Activated CD4-positive, alpha-beta T cell treated with anti-CD3 and anti-CD28 coated beads for 48 hours (primary cell): ENCODE results near the gene SMIM7.
A peak's percentile ranks its signal among the peaks of the same experiment; 100 is the strongest.
"Not testable (repeated sequence)": the region's sequence is repeated elsewhere in the genome, so short reads cannot be mapped to it uniquely, and the experiment has no call there.

Experiments
- DNase-seq: peaks from one replicate; pipeline ENCODE4 v3.0.0-alpha.2; 2020

Gene SMIM7

GRCh38 chr19:16659832-16660708 lies at the start of gene SMIM7:
SMIM7 (minus strand) TSS chr19:16660144; CDS start chr19:16660110, 34 bp downstream.
- peak; percentile 99 for DNase-seq

DNA sequence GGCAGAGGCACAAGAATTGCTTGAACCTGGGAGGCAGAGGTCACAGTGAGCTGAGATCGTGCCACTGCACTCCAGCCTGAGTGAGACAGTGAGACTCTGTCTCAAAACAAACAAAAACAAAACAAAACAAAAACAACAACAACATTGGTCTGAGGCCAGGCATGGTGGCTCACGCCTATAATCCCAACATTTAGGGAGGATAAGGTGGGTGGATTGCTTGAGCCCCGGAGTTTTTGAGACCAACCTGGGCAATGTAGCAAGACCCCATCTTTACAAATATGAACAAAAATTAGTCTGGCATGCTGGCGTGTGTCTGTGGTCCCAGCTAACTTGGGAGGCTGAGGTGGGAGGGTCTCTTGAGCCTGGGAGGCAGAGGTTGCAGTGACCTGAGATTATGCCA lies 43.7 kb upstream of the SMIM7 start:
- no peak for DNase-seq

GRCh38 chr19:16702123-16702522 lies 42.2 kb upstream of the SMIM7 start:
- no peak for DNase-seq

GRCh38 chr19:16698914-16699313 lies 39.0 kb upstream of the SMIM7 start:
- no peak for DNase-seq

DNA sequence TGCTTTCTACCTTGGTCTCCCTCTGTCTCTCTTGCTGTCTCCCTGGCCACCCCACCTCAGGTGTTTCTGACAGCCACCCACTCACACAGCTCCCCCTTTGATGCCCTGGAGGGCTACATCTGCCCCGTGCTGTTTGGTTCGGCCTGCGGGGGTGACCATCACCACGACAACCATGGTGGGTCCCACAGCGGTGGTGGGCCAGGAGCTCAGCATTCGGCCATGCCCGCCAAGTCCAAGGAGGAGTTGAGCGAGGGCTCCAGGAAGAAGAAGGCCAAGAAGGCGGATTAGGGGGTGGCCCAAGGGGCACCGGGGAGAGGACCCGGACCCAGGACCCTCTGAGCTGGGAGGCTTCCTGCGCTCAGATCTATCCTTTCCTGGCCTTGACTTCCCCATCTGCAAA lies 28.1 kb upstream of the SMIM7 start:
- DNase-seq = no peak

GRCh38 chr19:16684216-16684615 lies 24.3 kb upstream of the SMIM7 start:
- DNase-seq = no peak

GRCh38 chr19:16682539-16682938 lies 22.6 kb upstream of the SMIM7 start:
- DNase-seq = no peak

GRCh38 chr19:16679811-16680210 lies 19.9 kb upstream of the SMIM7 start:
- DNase-seq = no peak

DNA sequence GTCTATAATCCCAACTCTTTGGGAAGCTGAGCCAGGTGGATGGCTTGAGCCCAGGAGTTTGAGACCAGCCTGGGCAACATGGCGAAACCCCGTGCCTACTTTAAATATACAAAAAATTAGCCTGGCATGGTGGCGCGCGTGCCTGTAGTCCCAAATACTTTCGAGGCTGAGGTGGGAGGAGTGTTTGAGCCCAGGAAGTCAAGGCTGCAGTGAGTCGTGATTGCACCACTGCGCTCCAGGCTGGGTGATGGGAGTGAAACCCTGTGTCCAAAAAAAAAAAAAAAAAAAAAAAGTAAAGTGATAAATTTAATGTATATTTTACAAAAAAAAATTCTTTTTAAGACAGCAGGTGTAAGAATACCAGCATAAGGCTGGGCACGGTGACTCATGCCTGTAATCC lies 18.6 kb upstream of the SMIM7 start:
- DNase-seq = no peak

- DNase-seq = no peak
These were observed 17.1 kb upstream of the SMIM7 start for GRCh38 chr19:16677055-16677454.

DNA sequence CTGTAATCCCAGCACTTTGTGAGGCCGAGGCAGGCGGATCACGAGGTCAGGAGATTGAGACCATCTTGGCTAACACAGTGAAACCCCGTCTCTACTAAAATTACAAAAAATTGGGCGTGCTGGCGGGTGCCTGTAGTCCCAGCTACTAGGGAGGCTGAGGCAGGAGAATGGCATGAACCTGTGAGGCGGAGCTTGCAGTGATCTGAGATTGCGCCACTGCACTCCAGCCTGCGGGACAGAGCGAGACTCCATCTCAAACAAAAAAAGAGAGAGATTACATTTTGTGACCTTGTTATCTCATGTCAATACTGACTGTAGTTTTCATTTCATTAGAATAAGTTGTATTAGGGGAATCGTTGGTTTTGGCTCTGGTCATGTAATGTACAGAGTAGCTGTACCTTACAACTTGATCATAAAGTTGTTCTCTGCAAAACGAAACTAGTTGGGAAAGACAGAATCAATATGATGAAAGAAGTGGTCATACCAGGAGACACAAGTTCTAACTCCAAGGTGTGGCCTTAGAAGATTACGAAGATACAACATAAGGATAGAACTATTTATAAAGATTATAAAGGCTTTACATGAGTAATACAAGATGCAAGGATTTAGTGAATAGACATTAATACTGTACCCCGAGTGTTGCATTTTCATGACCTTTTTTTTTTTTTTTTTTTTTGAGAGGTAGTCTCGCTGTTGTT lies 16.3 kb upstream of the SMIM7 start:
- no peak for DNase-seq

- DNase-seq = not testable (repeated sequence)
These were observed 13.9 kb upstream of the SMIM7 start for GRCh38 chr19:16673839-16674238.

- DNase-seq = no peak
These were observed 13.3 kb upstream of the SMIM7 start for GRCh38 chr19:16673231-16673630.

GRCh38 chr19:16671652-16672274 lies 11.8 kb upstream of the SMIM7 start:
- no peak for DNase-seq

DNA sequence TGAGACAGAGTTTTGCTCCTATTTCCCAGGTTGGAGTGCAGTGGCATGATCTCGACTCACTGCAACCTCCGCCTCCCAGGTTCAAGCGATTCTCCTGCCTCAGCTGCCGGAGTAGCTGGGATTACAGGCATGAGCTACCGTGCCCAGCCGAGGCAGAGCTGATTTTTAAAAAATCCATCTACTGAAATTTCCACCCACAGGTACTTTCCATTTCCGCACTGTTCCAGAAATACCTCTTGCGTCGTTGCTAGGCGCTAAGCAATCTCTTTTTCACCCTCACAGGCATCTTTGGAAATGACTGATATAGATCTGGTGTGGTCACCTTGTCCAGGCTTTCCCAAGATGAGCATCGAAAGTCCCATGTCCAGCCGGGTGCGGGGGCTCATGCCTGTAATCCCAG lies 10.3 kb upstream of the SMIM7 start:
- no peak for DNase-seq

DNA sequence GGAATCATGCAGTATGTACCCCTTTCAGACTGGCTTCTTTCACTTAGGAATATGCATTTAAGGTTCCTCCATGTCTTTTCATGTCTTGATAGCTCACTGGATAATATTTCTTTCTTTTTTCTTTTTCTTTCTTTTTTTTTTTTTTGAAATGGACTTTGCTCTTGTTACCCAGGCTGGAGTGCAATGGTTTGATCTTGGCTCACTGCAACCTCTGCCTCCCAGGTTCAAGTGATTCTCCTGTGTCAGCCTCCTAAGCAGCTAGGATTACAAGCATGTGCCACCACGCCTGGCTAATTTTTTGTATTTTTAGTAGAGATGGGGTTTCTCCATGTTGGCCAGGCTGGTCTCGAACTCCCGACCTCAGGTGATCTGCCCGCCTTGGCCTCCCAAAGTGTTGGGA lies 8.8 kb upstream of the SMIM7 start:
- DNase-seq = not testable (repeated sequence)

DNA sequence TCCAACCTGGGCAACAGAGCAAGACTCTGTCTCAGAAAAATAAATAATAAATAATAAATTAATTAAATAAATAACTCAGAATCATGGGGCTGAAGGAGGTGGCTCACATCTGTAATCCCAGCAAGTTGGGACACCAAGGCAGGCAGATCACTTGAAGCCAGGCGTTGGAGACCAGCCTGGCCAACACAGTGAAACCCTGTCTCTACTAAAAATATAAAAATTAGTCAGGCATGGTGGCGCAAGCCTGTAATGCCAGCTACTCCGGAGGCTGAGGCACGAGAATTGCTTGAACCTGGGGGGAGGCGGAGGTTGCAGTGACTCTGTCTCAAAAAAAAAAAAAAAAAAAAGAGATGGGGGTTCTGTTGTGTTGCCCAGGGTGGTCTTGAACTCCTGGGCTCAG lies 8.2 kb upstream of the SMIM7 start:
- no peak for DNase-seq

DNA sequence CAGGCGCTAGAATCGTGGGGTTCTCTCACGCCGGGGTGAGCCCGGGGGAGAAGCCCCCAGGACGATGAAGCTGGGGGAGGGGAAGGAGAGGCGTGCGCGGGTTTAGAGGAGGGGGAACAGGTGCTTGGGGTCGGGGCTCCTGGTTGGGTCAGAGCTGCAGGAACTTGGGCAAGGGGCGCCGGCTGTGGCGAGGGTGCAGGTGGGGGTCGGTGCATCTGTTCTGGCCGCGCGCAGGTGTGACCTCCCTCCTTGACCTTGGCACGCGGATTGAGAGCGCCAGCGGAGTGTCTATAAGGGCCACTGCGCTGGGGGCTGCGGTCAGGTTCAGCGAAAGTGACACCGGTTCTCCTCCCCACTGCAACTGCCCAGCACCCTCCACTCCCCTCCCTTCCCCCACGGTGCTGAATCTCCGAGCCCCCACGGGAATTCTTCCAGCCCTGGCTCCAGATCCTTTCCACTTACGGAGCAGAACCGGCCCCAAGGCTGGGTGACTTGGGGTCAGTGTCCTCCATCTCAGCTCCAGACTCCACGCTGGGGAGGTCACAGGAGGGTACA lies 1.6 kb upstream of the SMIM7 start:
- peak; percentile 11 for DNase-seq

DNA sequence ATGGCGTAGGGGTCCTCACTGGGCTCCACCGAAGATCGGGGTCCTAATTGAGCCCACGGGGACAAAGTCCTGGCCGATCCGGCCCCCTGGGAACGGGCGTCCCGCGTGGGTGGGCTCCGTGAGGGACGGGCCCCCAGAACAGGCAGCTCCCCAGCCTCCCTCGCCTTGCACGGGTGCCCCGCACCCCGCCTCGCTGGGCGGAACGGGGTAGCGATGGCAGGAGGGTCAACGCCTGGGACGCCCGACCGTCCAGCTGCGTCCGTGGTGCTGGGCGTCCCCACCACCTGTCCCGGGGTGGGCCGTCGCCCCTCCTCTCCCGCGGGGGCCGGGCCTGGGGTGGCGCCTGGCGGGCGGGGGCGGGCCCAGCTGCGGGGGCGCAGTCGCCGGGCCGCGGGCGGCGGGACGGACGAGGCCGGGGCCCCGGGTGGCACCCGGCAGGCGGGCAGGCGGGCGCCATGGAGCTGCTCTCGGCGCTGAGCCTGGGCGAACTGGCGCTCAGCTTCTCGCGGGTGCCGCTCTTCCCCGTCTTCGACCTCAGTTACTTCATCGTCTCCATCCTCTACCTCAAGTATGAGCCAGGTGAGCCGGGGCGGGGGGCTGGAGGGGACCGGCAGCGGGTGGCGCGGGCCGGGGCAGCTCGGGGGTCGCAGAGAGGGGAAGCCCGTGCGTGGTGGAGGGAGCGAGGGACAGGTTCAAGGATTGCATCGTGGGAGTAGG lies 977 bp upstream of the SMIM7 start, which contains the start of gene TMEM38A:
Gene TMEM38A, plus strand, starts transcription at position 377 of the 717 bp plus-strand sequence. Its CDS starts 79 bp downstream, at position 456.
- peak; percentile 31 for DNase-seq

DNA sequence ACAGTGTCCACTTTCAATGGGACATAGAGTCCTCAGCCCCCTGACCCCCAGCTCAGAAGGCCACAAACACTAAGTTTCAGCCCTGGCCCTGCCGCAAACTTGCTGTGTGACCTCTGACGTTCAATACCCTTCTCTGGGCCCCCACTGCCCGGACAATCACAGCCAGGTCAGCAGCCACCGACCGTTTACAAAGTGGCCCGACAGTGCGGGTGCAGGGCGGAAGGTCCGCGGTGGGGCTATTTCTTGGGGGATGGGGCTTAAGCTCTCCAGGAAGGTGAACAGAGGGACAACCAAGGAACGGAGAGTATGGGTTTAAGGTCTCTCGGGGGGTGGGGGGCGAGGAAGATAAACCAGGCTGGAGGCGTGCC lies 496 bp downstream of the SMIM7 start:
- no peak for DNase-seq

DNA sequence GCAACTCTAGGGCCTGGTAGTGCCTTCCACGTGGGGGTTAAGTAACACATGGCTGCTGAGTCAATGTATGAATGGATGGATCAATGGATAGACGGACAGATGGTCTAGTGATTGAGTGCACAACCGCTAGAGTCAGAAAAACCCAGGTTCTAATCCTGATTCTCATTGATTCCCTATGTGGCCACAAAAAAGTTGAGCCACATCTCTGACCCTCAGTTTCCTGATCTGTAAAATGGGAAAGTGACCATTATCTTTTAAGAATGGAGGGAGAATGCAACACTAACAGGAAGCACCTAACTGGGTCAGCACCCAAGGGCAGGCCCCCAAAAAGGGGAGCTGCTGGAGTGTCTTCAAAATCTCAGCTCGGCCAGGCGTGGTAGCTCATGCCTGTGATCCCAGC lies 2.6 kb downstream of the SMIM7 start:
- no peak for DNase-seq

DNA sequence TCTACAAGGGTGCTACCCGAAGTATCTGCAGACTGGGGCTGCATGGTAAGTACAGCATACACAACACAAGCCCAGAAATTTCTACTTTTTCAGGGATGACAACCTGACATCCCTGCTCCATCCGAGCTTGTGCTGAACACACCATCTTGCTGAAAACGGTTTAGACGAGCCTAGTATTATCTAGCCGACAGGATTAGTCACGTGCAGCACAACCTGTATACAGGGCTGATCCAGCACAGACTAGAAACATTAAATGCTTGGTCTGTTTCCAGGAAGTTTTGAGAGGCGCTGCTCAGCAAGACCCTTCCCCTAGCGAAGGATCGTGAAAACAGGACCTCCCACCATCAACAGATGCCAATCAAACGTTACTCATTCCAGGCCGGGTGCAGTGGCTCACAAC lies 4.2 kb downstream of the SMIM7 start:
- no peak for DNase-seq

DNA sequence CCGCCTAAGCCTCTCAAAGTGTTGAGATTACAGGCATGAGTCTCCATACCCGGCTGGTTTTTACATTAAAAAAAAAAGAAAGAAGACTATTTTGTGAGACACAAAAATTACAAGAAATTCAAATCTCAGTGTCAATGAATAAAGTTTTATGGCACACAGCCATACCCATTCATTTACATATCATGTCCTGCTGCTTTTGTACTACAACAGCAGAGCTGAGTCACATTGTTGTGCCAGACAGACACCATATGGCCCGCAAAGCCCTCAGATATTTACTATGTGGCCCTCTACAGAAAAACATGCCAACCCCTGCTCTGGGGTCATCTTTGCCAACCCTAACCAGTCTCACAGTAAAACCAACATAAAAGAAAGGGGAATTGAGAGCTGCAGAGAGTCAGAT lies 5.3 kb downstream of the SMIM7 start:
- no peak for DNase-seq
